GM12874 (cell line): ENCODE data around the gene THADA.

Experiments
- TF ChIP-seq, protein P1 (sequence below): IDR thresholded peaks from 2 replicates; pipeline ENCODE4 v1.5.1; 2011; ENCODE audit warnings: low read depth, mild to moderate bottlenecking, control low read depth, low read length, moderate library complexity; ENCODE audit not compliant: insufficient read depth

Gene THADA

DNA sequence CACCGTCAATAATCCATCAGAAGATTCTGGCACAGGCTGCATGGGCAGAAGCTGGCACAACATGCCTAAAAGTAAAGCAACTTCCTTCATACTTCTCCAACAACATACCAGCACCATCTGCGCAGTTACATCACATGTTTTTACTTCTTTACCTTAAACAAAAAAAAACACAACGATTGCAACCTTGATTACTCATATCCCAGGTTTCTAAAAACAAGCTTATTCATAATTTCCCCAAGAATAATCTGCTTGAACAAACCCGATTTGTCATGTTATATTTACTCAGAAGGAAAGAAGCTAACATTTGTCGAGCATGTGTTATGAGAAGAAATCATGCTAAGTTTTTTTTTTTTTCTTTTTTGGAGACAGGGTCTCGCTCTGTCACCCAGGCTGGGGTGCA lies 54.7 kb downstream of the THADA start:
- TF ChIP-seq, protein P1, sequence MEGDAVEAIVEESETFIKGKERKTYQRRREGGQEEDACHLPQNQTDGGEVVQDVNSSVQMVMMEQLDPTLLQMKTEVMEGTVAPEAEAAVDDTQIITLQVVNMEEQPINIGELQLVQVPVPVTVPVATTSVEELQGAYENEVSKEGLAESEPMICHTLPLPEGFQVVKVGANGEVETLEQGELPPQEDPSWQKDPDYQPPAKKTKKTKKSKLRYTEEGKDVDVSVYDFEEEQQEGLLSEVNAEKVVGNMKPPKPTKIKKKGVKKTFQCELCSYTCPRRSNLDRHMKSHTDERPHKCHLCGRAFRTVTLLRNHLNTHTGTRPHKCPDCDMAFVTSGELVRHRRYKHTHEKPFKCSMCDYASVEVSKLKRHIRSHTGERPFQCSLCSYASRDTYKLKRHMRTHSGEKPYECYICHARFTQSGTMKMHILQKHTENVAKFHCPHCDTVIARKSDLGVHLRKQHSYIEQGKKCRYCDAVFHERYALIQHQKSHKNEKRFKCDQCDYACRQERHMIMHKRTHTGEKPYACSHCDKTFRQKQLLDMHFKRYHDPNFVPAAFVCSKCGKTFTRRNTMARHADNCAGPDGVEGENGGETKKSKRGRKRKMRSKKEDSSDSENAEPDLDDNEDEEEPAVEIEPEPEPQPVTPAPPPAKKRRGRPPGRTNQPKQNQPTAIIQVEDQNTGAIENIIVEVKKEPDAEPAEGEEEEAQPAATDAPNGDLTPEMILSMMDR = no peak

DNA sequence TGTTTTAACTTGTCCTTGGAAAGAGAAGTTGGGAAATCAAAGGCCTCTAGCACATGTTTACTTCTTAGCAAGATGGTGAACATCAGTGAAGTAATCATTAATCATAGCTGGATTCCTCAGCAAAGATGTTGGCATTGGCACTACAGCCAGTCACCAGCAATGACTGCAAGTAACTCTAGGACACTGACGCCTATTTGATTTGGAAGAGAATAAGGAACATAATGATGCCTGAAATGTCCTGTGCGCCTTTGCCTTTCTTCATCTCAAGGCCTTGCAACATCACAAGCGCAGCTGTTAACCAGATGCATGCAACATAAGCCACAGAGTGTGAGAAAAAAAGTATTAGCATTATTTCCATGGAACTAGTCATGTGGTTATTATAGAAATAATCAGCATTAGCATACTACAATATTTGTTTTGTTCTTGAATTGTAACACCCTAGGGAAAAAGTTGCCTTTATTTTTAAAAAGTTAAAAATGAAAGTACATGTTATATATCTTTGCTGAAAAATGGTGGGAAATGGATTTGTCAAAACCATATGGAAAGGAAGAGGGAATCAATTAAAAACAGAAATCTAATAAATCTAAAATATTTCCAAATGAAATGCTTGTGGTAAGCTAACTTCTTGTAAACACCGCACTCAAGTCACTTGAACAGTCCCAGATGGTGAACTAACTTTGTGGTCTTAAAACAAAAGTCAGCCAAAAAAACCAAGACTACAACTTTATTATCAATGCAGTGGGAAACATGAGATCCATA lies 55.6 kb downstream of the THADA start:
- TF ChIP-seq, protein P1 = no peak

DNA sequence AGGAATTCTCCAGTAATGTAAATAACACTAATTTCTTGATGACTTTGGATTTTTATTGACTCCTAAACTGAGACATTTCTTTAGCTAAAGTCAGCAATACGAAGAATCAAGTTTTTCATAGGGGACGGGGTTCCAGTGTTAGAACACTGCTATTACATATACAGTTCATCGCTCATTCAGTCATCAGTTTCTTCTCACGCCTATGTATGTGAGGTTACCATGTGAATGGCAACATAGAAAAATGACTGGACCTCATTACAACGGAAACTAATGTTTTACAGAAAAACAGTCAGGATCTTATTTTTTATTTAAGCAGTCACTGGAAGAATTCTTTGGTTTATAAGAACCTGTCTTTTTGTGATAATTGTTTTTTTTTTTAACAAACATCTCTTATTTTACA lies 56.4 kb downstream of the THADA start:
- TF ChIP-seq, protein P1 = no peak

DNA sequence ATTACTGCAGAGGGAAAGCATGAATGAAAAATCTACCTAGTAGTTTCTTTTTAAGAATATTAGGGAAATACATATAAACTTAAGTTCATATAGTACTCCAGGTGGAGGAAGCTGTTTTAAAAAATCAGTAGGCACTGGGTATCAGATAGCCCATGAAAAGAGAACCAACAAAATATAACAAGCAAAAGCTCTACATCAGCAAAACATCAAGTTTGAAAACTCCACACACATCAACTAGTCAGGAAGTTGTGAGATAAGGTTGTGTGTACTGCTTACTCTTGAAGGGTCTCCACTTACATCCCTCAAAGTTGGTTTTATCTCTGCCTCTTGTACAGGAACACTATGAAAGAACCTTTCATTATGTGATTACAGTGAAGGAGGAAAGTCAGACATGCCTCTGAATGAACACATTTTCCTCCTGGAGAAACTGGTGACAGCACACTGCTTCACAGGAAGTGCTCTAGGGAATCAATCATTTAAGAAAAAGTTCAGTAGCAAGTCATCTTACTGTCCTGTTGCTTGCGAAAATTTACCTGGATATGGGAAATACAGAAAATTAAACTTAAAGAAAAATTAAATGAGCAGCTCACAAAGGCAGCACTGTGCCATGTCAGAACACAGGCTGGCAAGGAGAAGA lies 57.7 kb downstream of the THADA start:
- TF ChIP-seq, protein P1 = no peak

DNA sequence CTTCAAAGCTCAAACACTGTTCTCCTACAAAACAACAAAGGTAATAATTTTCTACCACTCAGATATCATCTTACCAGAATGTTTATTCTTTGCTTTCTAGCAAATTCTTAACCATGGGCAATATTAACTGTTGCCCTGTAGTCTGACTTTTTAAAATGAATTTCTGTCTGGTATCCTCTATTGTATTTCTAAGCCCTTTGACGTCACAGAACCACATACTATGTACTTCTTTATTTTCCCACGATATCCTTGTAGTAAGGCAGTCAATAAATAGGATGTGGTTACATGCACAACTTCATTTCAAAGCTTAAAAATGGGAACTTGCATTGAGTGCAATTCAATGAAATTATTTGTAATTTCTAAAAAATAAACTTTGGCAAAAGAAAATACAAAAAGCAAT lies 58.7 kb downstream of the THADA start:
- TF ChIP-seq, protein P1 = no peak

DNA sequence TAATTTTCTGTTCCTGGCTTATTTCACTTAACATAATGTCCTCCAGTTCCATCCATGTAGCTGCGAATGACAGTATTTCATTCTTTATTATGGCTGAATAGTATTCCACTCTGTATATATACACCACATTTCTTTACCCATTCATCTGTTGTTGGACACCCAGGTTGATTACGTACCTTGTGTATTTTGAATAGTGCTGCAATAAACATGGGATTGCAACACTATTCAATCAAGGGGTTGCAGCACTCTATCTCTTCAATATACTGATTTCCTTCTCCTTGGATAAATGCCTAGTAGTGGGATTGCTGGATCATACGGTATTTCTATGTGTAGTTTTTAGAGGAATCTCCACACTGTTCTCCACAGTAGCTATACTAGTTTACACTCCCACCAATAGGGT lies 61.3 kb downstream of the THADA start:
- TF ChIP-seq, protein P1 = no peak

DNA sequence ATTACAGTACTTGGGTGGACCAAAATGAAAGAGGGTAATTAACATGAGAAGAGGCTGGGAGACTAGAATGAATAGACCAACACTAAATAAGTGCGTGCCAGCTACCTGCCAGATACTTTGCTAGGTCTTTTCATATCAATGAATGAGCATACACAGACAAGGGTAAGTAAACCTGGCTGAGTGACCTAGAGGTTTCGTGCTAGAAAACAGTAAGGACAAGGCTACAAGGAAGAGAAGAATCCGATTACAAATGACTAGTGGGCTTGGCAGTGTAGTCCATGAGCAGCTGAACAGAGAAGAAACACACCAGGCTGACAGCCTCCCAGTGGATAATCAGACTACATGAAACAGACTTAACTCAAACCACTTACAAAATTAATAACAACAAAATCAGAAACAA lies 64.6 kb downstream of the THADA start:
- TF ChIP-seq, protein P1 = no peak
